Activated CD4-positive, CD25-positive, alpha-beta regulatory T cell treated with anti-CD3 and anti-CD28 coated beads, Interleukin-2, amount 50 U/mL, for 24 hours (primary cell): ENCODE measurements around the gene SLC4A1.

Experiments
- ATAC-seq, 2 donors: fragments of 150-1000 bp; cut with Tn5 transposase; one replicate each; pipeline ENCODE4 v1.10.0; 2021; ENCODE audit warnings: mild to moderate bottlenecking in 1 of 2, moderate library complexity in 1 of 2

The SLC4A1 gene

GRCh38 chr17:44219616-44220212 is 48.2 kb downstream of the SLC4A1 start, which contains the start of gene UBTF:
TSS of gene UBTF (minus strand) at chr17:44219675. CDS start at chr17:44218229, 1,446 bp downstream.
- ATAC-seq, result peak; percentile 13 to 19

DNA sequence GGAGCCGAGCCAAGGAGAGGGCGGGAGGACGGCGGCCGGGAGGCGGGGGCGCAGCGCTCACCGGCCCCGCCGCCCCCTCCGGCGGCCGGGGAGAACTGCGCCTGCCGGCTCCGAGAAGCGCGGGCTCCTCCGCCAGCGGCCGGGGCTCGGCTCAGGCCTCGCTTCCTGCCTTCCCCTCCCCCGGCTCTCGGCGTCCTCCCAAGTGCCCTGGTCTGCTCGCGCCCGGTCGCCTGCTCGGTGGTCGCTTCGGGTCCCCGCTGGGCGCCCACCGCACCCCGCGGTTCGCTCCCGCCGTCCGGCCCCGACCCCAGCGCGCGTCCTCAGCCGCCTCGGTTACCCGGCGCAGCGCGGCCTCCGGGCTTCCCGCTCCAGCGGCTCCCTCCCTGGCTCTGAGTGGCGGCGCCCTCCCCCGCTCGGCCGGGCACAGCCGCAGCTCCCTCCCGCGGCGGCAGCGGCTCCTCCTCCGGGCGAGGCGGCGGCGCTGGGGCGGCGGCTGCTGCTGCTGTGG is 48.8 kb downstream of the SLC4A1 start:
- peak; percentile 47 to 50 for ATAC-seq

GRCh38 chr17:44218344-44219107 is 49.4 kb downstream of the SLC4A1 start:
- peak; percentile 44 to 59 for ATAC-seq

DNA sequence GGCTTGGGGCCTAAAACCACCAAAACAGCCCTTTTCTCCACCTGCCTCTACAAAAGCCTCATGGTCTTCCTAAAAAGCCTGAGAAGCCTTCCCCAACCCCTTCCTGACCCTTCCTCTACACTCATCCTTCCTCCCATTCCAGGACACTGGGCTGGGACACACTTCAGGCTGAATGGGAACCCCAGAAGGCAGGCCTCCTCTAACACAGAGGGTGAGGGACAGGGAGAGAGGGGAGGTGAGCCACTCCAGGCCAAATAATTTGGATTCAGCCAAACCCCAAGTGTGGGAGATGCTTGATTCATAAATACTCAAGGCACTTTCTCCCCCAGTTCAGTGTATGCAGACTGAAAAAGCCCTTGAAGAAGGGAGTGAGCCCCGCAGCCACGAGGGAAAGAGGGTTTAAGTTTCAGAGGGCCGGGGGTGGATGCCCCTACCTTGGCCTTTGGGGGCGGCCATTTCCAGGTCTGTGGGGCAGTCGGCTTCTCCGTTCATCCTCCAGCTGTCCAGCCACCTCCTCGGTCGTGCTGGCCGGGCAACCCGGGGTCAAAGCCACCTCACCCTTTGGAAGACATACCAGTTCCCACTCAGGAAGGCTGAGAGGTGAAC is 50.1 kb downstream of the SLC4A1 start:
- ATAC-seq, result no peak

DNA sequence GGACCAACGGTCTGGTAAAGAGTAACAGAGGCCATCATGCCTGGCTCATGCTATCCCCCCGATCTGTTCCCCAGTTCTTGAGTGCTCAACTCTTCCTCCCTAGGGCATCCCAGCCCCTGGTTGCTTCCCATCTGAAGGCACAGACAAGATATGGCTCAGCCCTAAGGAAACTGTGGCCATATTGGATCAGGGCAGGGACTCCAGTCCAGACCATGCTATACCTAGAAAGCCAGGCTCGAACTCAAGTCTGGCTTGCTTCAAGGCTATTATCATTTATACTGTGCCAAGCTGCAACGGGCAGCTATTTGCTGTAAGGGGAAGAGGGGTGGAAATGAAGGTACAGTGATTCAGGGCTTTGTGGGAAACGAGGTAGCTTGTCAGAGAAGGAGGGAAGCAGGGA is 51.2 kb downstream of the SLC4A1 start:
- ATAC-seq, result no peak

GRCh38 chr17:44216173-44216572 is 51.8 kb downstream of the SLC4A1 start:
- ATAC-seq, result no peak

DNA sequence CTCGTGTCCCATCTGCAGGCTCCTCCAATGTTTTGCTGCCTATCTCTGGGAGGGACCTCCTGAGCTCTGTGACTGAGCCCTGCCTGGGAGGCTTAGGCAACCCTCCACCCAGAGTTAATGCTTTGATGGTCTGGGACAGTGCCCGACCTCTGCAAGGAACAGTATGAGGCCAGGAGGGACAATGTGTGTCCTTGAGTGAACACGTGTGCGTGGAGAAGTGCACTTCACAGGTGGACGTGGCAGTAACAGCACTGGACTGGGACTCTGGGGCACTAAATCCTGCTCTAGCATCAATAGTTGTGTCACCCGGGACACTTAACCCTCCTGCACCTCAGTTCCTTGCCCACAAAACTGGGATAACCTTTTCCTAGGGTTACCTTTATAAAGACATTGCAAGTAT is 53.0 kb downstream of the SLC4A1 start:
- ATAC-seq, result no peak

GRCh38 chr17:44214230-44214494 is 53.8 kb downstream of the SLC4A1 start:
- ATAC-seq, result no peak

GRCh38 chr17:44213403-44214229 is 54.3 kb downstream of the SLC4A1 start:
- ATAC-seq, result no peak

GRCh38 chr17:44212507-44213402 is 55.2 kb downstream of the SLC4A1 start:
- no peak for ATAC-seq

- no peak for ATAC-seq
Observed at GRCh38 chr17:44211281-44212265, 56.4 kb downstream of the SLC4A1 start.

DNA sequence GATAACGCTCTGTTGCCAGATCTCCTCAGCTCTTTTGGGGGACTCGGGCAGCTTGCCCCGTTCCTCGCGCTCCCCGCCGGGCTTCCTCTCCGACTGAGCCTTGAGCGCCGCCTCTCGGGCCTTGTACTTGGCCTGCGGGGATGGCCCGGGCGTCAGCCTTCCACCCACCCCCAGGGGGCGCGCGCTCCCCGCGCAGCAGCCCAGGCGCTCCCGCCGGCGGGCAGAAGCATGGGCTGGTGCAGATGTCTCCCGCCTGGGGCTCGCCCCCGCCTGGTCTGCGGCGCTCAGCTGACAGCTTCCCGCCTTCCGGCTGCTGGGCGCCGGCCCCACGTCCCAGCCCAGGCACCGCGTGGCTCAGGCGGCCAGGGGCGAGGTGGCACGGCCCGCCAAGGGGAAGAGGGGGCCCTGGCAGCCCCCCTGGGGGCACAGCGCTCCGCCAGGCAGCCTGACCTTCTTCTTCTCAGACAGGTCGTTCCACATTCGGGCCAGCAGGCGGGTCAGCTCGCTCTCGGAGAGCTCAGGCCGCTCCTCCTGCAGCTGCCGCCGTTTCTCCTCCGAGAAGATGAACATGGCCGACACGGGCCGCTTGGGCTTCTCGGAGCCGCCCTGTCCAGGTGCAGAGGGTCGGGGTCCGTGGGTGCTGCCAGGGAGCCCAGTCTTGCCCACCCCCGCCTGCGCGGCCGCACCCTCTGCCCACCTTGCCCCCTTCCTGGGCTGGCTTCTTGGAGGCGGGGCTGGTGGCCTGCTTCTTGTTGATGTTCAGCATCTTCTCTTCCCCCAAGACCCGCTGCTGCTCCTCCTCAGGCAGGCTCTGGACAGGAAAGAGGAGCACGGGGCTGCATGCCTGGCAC is 57.4 kb downstream of the SLC4A1 start:
- ATAC-seq, result peak; percentile 91 to 93

DNA sequence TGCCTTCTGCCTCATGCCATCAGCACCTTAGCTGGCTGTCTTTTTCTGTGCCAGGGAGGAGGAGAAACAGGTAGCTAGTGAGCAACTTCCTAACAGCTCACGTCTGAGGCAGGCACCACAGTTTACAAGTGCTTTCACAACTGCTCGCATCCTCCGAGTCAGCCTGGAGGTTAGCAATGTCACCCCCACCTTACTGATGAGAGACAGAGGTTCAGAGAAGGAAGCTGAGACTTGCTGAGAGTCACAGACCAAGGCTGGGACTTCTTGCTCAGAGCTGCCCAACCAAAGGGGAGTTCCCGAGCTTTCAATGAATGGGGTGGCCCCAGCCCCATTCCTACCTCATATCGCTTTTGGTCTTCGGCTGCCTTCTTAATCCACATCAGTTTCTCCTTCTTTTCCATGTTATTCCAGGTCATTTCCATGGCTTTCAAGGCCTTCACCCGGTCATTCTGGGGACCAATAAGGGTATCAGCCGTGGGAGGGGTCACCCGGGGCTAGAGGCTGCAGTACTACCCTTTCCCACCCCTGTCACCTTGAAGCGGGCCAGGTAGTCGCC is 58.1 kb downstream of the SLC4A1 start:
- ATAC-seq, result peak; percentile 83

GRCh38 chr17:44207743-44208142 is 60.2 kb downstream of the SLC4A1 start:
- ATAC-seq, result no peak

DNA sequence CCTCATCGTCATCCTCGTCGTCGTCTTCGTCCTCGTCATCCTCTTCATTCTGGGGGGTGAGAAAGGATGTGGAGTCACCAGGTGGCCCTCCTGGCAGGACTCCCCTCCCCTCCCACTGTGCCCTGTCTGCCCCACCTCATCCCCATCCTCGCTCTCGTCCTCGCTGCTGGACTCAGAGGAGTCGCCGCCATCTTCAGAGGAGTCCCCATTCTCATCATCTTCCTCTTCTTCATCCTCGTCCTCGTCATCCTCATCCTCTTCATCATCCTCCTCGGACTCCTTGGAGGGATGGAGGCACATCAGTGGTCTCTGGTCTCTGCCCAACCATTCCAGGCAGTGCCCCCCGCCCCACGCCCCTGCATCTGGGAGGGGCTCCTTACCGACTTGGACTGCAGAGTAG is 60.6 kb downstream of the SLC4A1 start:
- ATAC-seq, result no peak

DNA sequence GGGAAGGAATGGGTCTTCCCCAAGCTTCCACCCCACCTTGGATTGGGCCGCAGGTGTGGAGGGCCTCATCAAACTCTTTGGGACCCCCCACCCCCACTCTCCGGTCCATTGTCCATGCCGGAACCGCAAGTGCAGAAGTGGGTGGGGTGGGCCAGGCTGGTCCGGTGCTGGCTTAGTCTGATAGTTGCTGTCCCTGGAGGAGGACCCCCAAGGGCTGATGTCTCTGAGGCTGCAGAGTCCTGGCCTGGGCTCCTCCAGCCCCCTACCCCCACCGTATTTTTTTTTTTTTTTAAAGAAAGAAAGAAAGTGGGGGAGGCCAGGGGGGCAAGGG is 61.1 kb downstream of the SLC4A1 start:
- ATAC-seq, result no peak

- ATAC-seq, result no peak
Observed at GRCh38 chr17:44205962-44206824, 61.7 kb downstream of the SLC4A1 start.

DNA sequence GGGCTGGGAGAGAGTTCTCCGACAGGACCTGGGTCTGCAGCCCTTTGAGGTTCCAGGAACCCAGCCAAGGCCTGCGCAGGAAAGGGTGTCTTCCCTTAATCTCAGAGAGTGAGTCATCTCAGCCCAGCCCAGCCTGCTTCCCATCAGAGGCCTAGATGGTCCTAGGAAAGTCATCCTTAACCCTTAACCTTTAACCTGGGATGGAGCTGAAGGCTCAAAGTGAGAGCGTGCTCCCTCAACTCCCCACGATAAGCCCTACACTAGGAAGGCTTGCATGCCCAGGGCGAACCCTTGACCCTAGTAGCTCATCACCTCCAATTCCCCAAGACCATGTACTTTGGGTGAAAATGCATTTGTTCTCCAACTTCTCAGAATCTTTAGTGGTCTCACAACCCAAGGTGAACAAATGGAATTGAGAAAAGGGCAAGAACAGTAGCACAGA is 63.5 kb downstream of the SLC4A1 start:
- no peak for ATAC-seq
